T-helper 2 cell treated with Interferon-gamma antibody and Interleukin-4, amounts not matched to agents 5 μg/mL and 100 μg/mL, for 36 hours (primary cell): ENCODE data around the gene UBQLNL.

ENCODE experiments used
- DNase-seq: peaks from one replicate; pipeline ENCODE4 v3.0.0; 2021; ENCODE audit warnings: low spot score
- H3K27ac Mint-ChIP-seq: one replicate; pipeline ENCODE4 v1.8.0; 2021; ENCODE audit warnings: mild to moderate bottlenecking, mixed read lengths
- H3K27me3 Mint-ChIP-seq: one replicate; pipeline ENCODE4 v1.8.0; 2021; ENCODE audit warnings: low read depth, mixed read lengths
- H3K36me3 Mint-ChIP-seq: one replicate; pipeline ENCODE4 v1.8.0; 2021; ENCODE audit warnings: low read depth, mixed read lengths
- H3K4me1 Mint-ChIP-seq: one replicate; pipeline ENCODE4 v1.8.0; 2021; ENCODE audit warnings: low read depth, mixed read lengths
- H3K4me3 Mint-ChIP-seq: one replicate; pipeline ENCODE4 v1.8.0; 2022; ENCODE audit warnings: mild to moderate bottlenecking, moderate library complexity, mixed read lengths
- H3K9me3 Mint-ChIP-seq: one replicate; pipeline ENCODE4 v1.8.0; 2021; ENCODE audit warnings: mixed read lengths

Gene UBQLNL

GRCh38 chr11:5489576-5490357 lies 26.7 kb downstream of the UBQLNL start:
- no peak for DNase-seq
- H3K9me3 Mint-ChIP-seq = no peaks in the 10 kb centered on the region
- H3K4me3 Mint-ChIP-seq = no peak overlapping the region
- no peaks in the 10 kb centered on the region for H3K4me1 Mint-ChIP-seq
- no peak overlapping the region for H3K27ac Mint-ChIP-seq
- H3K27me3 Mint-ChIP-seq = no peaks in the 10 kb centered on the region
- no peaks in the 10 kb centered on the region for H3K36me3 Mint-ChIP-seq

- Mint-ChIP-seq H3K36me3 (no peaks in the 10 kb centered on the region), H3K27ac (no peak overlapping the region), H3K4me1 (no peaks in the 10 kb centered on the region), H3K27me3 (no peaks in the 10 kb centered on the region), H3K9me3 (no peaks in the 10 kb centered on the region), H3K4me3 (no peak overlapping the region)
- no peak for DNase-seq
Measured at GRCh38 chr11:5488798-5489399, 27.6 kb downstream of the UBQLNL start.

- no peak within 1 kb of the TSS for H3K4me3 Mint-ChIP-seq
- H3K36me3 Mint-ChIP-seq = no peaks in the 10 kb centered on the region
- H3K27ac Mint-ChIP-seq = no peak within 1 kb of the TSS
- no peak for DNase-seq
- H3K27me3 Mint-ChIP-seq = no peaks in the 10 kb centered on the region
- no peaks in the 10 kb centered on the region for H3K4me1 Mint-ChIP-seq
- no peaks in the 10 kb centered on the region for H3K9me3 Mint-ChIP-seq
Measured at GRCh38 chr11:5488385-5488784, 28.1 kb downstream of the UBQLNL start, which contains the start of gene OR52D1. OR52D1 (plus strand) TSS chr11:5488685; CDS start chr11:5488707, 22 bp downstream.

- Mint-ChIP-seq H3K36me3 (no peaks in the 10 kb centered on the region), H3K9me3 (no peaks in the 10 kb centered on the region), H3K27me3 (no peaks in the 10 kb centered on the region), H3K4me3 (no peak overlapping the region), H3K4me1 (no peaks in the 10 kb centered on the region), H3K27ac (no peak overlapping the region)
- peak; percentile 34 for DNase-seq
Measured at GRCh38 chr11:5486421-5486820, 30.1 kb downstream of the UBQLNL start.

- Mint-ChIP-seq H3K27me3 (no peaks in the 10 kb centered on the region), H3K9me3 (no peaks in the 10 kb centered on the region), H3K4me3 (no peak overlapping the region), H3K36me3 (no peaks in the 10 kb centered on the region), H3K4me1 (no peaks in the 10 kb centered on the region), H3K27ac (no peak overlapping the region)
- no peak for DNase-seq
Measured at GRCh38 chr11:5486003-5486402, 30.5 kb downstream of the UBQLNL start.

GRCh38 chr11:5476186-5476819 lies 40.2 kb downstream of the UBQLNL start:
- H3K27ac Mint-ChIP-seq = no peak overlapping the region
- no peaks in the 10 kb centered on the region for H3K36me3 Mint-ChIP-seq
- H3K4me1 Mint-ChIP-seq = no peaks in the 10 kb centered on the region
- DNase-seq = peak; percentile 16
- H3K4me3 Mint-ChIP-seq = no peak overlapping the region
- H3K27me3 Mint-ChIP-seq = no peaks in the 10 kb centered on the region
- no peaks in the 10 kb centered on the region for H3K9me3 Mint-ChIP-seq

- Mint-ChIP-seq H3K9me3 (no peaks in the 10 kb centered on the region), H3K4me3 (no peak overlapping the region), H3K4me1 (no peaks in the 10 kb centered on the region), H3K27ac (no peak overlapping the region), H3K36me3 (no peaks in the 10 kb centered on the region), H3K27me3 (no peaks in the 10 kb centered on the region)
- DNase-seq = no peak
Measured at GRCh38 chr11:5473921-5474320, 42.6 kb downstream of the UBQLNL start.

GRCh38 chr11:5467527-5467926 lies 49.0 kb downstream of the UBQLNL start:
- H3K27ac Mint-ChIP-seq = no peak overlapping the region
- H3K27me3 Mint-ChIP-seq = peaks cover 2% of the 10 kb centered on the region
- no peaks in the 10 kb centered on the region for H3K9me3 Mint-ChIP-seq
- no peaks in the 10 kb centered on the region for H3K36me3 Mint-ChIP-seq
- no peak overlapping the region for H3K4me3 Mint-ChIP-seq
- DNase-seq = no peak
- no peaks in the 10 kb centered on the region for H3K4me1 Mint-ChIP-seq
